ENCODE results near the gene ZNF576. TPM values are rescaled to one million over a fixed set of nuclear protein-coding genes. Genes with fewer than 3 reads are reported as not detected.

Gene ZNF576
- total and polyA plus RNA-seq, 9 of the 15 experiments (the other 6 are each of a cell fraction or from before 2014, with no cell fraction given): 6.8 to 18.2 (median 12.2) TPM

DNA sequence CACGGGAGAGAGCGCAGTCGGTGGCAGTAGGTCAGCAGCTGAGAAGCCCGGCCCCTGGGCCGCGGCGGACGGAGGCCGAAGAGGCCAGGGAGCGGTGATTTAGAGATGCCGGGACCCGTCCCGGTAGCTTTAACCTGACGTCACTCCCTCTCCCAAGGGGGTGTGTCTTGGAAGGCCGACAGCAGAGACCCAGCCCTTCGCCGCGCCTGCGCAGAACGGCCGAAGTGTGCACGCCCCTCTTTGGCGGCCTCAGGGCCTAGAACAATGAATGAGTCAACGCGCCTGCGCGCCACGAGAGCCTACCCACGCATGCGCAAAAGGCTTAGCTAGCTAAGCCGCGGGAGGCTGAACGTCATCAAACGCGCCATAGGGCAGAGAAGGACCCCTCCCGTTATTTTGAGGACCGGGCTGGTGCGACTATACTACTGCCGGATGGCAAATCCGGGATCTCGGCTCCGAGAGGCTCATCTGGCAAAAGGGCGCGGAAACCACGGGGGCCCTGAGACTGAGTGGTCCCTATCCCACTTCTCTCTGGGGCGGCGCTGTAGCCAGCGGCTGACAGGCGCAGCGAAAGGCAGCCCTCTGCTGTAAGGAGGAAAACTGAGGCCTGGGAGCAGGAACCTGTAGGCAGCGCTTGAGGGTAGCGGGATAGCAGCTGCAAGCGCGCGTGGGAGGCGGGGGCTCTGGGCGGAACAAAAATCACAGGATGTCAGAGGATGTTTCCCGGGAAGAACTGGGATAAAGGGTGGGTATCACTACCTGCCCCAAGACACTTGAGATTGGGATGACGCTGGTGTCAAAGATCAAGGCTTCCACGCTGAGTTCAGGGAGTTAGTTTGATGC lies at the start of gene ZNF576, which contains the start of gene IRGQ (continued):
- TF ChIP-seq, protein P1, sequence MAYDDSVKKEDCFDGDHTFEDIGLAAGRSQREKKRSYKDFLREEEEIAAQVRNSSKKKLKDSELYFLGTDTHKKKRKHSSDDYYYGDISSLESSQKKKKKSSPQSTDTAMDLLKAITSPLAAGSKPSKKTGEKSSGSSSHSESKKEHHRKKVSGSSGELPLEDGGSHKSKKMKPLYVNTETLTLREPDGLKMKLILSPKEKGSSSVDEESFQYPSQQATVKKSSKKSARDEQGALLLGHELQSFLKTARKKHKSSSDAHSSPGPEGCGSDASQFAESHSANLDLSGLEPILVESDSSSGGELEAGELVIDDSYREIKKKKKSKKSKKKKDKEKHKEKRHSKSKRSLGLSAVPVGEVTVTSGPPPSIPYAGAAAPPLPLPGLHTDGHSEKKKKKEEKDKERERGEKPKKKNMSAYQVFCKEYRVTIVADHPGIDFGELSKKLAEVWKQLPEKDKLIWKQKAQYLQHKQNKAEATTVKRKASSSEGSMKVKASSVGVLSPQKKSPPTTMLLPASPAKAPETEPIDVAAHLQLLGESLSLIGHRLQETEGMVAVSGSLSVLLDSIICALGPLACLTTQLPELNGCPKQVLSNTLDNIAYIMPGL (CRISPR knock-in tag; IDR thresholded peaks at IDR 0.05): no peak; the same call in 1 of the 2 replicates
- TF ChIP-seq KDM5B (IDR thresholded peaks at IDR 0.05; ENCODE audit: insufficient replicate concordance, low read depth, low read length) (peak; percentile 58), BCL6 (CRISPR knock-in tag; IDR thresholded peaks at IDR 0.05) (no peak), CHD4 (IDR thresholded peaks at IDR 0.05; ENCODE audit: insufficient read depth, insufficient replicate concordance, low read depth, low read length, poor library complexity, severe bottlenecking) (no peak), FIP1L1 (IDR thresholded peaks at IDR 0.05; ENCODE audit: low read depth, low read length, poor library complexity, severe bottlenecking) (no peak), SMARCE1 (IDR thresholded peaks at IDR 0.05) (no peak; the same call in 1 of the 2 replicates), ETS2 (tag; IDR thresholded peaks at IDR 0.05; ENCODE audit: borderline replicate concordance, poor library complexity, severe bottlenecking) (no peak), PHB (CRISPR knock-in tag; IDR thresholded peaks at IDR 0.05) (no peak), ZNF224 (CRISPR knock-in tag; IDR thresholded peaks at IDR 0.05) (no peak), ARHGAP35 (IDR thresholded peaks at IDR 0.05; ENCODE audit: partially characterized antibody) (no peak)
- TF ChIP-seq, protein P2, sequence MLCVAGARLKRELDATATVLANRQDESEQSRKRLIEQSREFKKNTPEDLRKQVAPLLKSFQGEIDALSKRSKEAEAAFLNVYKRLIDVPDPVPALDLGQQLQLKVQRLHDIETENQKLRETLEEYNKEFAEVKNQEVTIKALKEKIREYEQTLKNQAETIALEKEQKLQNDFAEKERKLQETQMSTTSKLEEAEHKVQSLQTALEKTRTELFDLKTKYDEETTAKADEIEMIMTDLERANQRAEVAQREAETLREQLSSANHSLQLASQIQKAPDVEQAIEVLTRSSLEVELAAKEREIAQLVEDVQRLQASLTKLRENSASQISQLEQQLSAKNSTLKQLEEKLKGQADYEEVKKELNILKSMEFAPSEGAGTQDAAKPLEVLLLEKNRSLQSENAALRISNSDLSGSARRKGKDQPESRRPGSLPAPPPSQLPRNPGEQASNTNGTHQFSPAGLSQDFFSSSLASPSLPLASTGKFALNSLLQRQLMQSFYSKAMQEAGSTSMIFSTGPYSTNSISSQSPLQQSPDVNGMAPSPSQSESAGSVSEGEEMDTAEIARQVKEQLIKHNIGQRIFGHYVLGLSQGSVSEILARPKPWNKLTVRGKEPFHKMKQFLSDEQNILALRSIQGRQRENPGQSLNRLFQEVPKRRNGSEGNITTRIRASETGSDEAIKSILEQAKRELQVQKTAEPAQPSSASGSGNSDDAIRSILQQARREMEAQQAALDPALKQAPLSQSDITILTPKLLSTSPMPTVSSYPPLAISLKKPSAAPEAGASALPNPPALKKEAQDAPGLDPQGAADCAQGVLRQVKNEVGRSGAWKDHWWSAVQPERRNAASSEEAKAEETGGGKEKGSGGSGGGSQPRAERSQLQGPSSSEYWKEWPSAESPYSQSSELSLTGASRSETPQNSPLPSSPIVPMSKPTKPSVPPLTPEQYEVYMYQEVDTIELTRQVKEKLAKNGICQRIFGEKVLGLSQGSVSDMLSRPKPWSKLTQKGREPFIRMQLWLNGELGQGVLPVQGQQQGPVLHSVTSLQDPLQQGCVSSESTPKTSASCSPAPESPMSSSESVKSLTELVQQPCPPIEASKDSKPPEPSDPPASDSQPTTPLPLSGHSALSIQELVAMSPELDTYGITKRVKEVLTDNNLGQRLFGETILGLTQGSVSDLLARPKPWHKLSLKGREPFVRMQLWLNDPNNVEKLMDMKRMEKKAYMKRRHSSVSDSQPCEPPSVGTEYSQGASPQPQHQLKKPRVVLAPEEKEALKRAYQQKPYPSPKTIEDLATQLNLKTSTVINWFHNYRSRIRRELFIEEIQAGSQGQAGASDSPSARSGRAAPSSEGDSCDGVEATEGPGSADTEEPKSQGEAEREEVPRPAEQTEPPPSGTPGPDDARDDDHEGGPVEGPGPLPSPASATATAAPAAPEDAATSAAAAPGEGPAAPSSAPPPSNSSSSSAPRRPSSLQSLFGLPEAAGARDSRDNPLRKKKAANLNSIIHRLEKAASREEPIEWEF (CRISPR knock-in tag; IDR thresholded peaks at IDR 0.05): no peak
- TF ChIP-seq, protein P3, sequence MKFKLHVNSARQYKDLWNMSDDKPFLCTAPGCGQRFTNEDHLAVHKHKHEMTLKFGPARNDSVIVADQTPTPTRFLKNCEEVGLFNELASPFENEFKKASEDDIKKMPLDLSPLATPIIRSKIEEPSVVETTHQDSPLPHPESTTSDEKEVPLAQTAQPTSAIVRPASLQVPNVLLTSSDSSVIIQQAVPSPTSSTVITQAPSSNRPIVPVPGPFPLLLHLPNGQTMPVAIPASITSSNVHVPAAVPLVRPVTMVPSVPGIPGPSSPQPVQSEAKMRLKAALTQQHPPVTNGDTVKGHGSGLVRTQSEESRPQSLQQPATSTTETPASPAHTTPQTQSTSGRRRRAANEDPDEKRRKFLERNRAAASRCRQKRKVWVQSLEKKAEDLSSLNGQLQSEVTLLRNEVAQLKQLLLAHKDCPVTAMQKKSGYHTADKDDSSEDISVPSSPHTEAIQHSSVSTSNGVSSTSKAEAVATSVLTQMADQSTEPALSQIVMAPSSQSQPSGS (CRISPR knock-in tag; IDR thresholded peaks at IDR 0.05): no peak
- TF ChIP-seq, protein P4, sequence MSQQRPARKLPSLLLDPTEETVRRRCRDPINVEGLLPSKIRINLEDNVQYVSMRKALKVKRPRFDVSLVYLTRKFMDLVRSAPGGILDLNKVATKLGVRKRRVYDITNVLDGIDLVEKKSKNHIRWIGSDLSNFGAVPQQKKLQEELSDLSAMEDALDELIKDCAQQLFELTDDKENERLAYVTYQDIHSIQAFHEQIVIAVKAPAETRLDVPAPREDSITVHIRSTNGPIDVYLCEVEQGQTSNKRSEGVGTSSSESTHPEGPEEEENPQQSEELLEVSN (IDR thresholded peaks at IDR 0.05; ENCODE audit: borderline replicate concordance in 1 of 2, extremely low read depth in 1 of 2, insufficient read depth in 1 of 2, insufficient read length in 1 of 2, low read depth in 1 of 2, low read length in 1 of 2, poor library complexity in 1 of 2, severe bottlenecking in 1 of 2): peak in 1 of 2 experiments; percentile 32
- TF ChIP-seq, protein P5, sequence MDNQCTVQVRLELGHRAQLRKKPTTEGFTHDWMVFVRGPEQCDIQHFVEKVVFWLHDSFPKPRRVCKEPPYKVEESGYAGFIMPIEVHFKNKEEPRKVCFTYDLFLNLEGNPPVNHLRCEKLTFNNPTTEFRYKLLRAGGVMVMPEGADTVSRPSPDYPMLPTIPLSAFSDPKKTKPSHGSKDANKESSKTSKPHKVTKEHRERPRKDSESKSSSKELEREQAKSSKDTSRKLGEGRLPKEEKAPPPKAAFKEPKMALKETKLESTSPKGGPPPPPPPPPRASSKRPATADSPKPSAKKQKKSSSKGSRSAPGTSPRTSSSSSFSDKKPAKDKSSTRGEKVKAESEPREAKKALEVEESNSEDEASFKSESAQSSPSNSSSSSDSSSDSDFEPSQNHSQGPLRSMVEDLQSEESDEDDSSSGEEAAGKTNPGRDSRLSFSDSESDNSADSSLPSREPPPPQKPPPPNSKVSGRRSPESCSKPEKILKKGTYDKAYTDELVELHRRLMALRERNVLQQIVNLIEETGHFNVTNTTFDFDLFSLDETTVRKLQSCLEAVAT (IDR thresholded peaks at IDR 0.05): 0 out of 4 replicates have a peak, but pooled peaks of 1 of the 2 experiments have one; percentile 3
